Right lobe of liver (tissue), 6 donors: ENCODE results near the gene BAZ1B. TPM values are rescaled to one million over a fixed set of nuclear protein-coding genes. Genes with fewer than 3 reads are reported as not detected.
"Not testable (repeated sequence)": the region's sequence is repeated elsewhere in the genome, so short reads cannot be mapped to it uniquely, and the experiment has no call there.

ENCODE experiments used
- ATAC-seq, 4 donors: fragments of 200-7000 bp; cut with Tn5 transposase; one replicate each; pipeline ENCODE4 v1.9.1; 2020; ENCODE audit warnings: mild to moderate bottlenecking in 4 of 4, moderate library complexity in 4 of 4
- DNase-seq, 3 donors: peaks; one replicate each; pipeline ENCODE4 v3.0.0-alpha.2; 2020
- H3K27ac ChIP-seq, 3 donors: fragments of 200-600 bp; one replicate each; pipeline ENCODE4 v1.8.0; 2022
- H3K27me3 ChIP-seq, 2 donors: fragments of 200-600 bp; one replicate each; pipeline ENCODE4 v1.8.0; 2022
- H3K36me3 ChIP-seq, 4 donors: fragments of 200-600 bp; sonication (generic) in 1 of 4; one replicate each; pipeline versions ENCODE4 v1.5.1 to v1.8.0; 2017 to 2022; ENCODE audit warnings: control low read depth in 1 of 4
- H3K4me1 ChIP-seq, 4 donors: fragments of 200-600 bp; sonication (generic) in 1 of 4; one replicate each; pipeline versions ENCODE4 v1.5.1 to v1.8.0; 2017 to 2022; ENCODE audit warnings: control low read depth in 1 of 4
- H3K4me3 ChIP-seq, 3 donors: fragments of 200-600 bp; one replicate each; pipeline ENCODE4 v1.8.0; 2022
- H3K9me3 ChIP-seq, 4 donors: fragments of 200-600 bp; sonication (generic) in 1 of 4; one replicate each; pipeline versions ENCODE4 v1.5.1 to v1.8.0; 2017 to 2022; ENCODE audit warnings: control low read depth in 1 of 4
- CTCF ChIP-seq, 4 donors: fragments of 200-600 bp in 3 of 4; fragments of 450-650 bp in 1 of 4; IDR thresholded peaks; one replicate each; pipeline versions ENCODE4 v1.5.1 to v1.8.0; 2016 to 2022; ENCODE audit warnings: antibody characterized with exemption in 4 of 4, mild to moderate bottlenecking in 2 of 4
- POLR2A ChIP-seq: fragments of 450-650 bp; IDR thresholded peaks from one replicate; pipeline ENCODE4 v1.6.1; 2017; ENCODE audit warnings: antibody characterized with exemption, mild to moderate bottlenecking
- WGBS: methylation state at CpG from one replicate; pipeline ENCODE4 v1.1.6; 2018; ENCODE audit warnings: low coverage, low lambda C conversion rate; ENCODE audit not compliant: insufficient coverage; ENCODE audit errors: missing lambda C conversion rate; 5-methylcytosine and 5-hydroxymethylcytosine counted together
- intact Hi-C, 2 donors: fragments of 100-400 bp; cut with DNase I; formaldehyde crosslinking; loops; one replicate each; pipeline versions ENCODE4 v1.11.2 to v1.14.1; 2022
- total RNA-seq, 6 experiments: library from RNA; depleted of rRNA in 2 of 6; stranded (reverse); fragments of >200 nt in 2 of 6; fragmentation: NEBNext Ultra II Directional in 3 of 6; extraction: Animal tissue kit (Norgen Biotek cat#: 25700) in 3 of 6; gene quantifications; one replicate each; pipeline versions ENCODE4 v1.1.0 to v1.2.4, GENCODE V29; 2016 to 2023
- donor health status: DM: no; HTN: yes; CAD: no.
- donor health status: DM: no; HTN: no; CAD: no.
- donor health status: DM: no; HTN: no; CAD: no.
- donor health status: DM: no; HTN: yes; CAD: no.
- donor health status: DM: no; HTN: yes; CAD: no.

Gene BAZ1B
- total RNA-seq, 6 experiments from 2014 or later: 19.3 to 26.2 (median 25.0) TPM

DNA sequence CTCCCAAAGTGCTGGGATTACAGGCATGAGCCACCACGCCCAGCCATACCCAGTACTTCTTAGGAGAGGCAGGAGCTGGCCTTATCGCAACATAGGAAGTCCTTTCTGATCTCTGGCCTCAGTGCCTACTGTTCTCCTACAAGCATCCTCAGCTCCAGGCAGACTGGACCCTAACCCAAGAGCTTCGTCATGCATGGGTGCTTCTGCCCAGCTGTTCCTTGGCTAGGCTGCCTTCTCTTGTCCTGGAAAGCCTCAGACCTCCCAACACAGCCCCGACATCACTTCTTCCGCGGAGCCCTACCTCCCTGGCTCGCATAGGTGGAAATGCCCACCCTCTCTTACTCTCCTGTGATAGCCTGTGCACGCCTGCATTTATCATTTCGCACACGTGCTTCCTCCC is 19.6 kb upstream of the BAZ1B start:
- Histone ChIP-seq H3K9me3 (no peaks in the 10 kb centered on the region), H3K4me1 (no peaks in the 10 kb centered on the region), H3K27ac (no peak overlapping the region), H3K4me3 (no peak overlapping the region), H3K27me3 (no peaks in the 10 kb centered on the region), H3K36me3 (peaks cover 10 to 69% (median 36%) of the 10 kb centered on the region in 4 donors)
- ATAC-seq: no peak
- intact Hi-C loops: no loop called here
- 93% methylated on average over 8 of the region's 10 CpGs for WGBS
- TF ChIP-seq CTCF (IDR thresholded peaks at IDR 0.05): no peak
- TF ChIP-seq POLR2A: no peak
- no peak for DNase-seq

DNA sequence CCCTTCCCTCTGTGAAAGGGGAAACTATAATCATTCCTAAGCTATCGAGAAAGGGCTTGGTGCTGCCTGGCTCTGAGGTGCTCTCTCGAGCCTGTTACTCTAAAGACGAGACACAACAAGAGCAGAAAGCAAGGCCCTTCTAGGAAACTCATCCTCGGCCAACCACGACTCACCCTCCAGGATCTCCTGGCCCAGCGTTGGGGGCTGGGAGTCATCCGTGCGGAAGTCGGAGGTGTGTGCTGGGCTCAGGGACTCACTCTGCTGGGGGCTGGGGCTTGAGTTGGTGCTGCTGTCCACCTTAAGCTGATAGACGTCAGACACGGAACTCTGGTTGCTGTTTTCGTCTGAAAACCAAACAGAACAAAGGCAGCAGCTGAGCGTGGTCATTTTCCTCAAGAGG is 17.6 kb upstream of the BAZ1B start:
- no peaks in the 10 kb centered on the region for H3K27me3 ChIP-seq
- TF ChIP-seq CTCF (IDR thresholded peaks at IDR 0.05): no peak
- no peak for TF ChIP-seq POLR2A
- intact Hi-C loops: no loop called here
- H3K27ac ChIP-seq: no peak overlapping the region
- no peak for DNase-seq
- WGBS: 83% methylated on average over 3 of the region's 13 CpGs
- H3K9me3 ChIP-seq: no peaks in the 10 kb centered on the region
- ATAC-seq: no peak
- H3K4me1 ChIP-seq: no peaks in the 10 kb centered on the region
- H3K36me3 ChIP-seq: peaks cover 14 to 82% (median 46%) of the 10 kb centered on the region in 4 donors
- no peak overlapping the region for H3K4me3 ChIP-seq

DNA sequence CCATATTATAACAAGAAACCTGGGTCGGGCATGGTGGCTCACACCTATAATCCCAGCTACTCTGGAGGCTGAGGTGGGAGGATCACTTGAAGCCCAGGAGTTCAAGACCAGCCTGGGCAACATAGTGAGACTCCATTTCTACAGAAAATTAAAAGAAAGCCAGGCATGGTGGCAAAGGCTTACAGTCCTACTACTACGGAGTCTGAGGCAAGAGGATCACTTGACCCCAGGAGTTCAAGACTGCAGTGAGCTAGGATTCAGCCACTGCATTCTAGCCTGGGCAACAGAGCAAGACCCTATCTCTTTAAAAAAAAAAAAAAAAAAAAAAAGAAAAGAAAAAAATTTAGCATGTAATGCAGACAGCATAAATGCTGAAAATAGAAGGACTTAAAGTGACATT is 16.4 kb upstream of the BAZ1B start:
- intact Hi-C loops, H3K27ac ChIP-seq, H3K4me1 ChIP-seq, H3K4me3 ChIP-seq, H3K9me3 ChIP-seq, H3K27me3 ChIP-seq, DNase-seq, ATAC-seq: not testable (repeated sequence)
- H3K36me3 ChIP-seq: peaks cover 14 to 77% (median 45%) of the 10 kb centered on the region in 4 donors
- WGBS: 90% methylated on average over 2 of the region's 2 CpGs

DNA sequence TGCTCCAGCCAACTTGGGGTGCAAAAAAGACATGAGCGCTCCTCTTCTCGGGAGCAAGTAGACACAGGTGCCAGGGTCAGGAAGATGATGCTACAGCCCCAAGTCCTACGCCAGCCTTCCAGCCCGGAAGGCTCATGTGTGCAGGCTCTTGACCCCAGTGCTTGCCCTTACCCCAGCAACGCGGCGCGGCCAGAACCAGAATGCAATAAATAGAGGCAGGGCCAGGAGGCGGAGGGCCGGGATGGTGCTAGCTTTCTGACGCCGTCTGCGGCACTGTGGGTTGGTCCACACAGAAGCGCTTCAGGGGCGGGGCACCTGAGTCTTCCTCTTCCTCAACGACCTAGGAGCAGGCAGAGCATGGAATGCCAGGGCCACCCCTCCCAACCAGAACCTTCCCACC is 15.0 kb upstream of the BAZ1B start:
- ATAC-seq: peak in 1 of 4 donors; percentile 21
- H3K27ac ChIP-seq: no peak overlapping the region
- intact Hi-C loops: no loop called here

GRCh38 chr7:73536479-73536878 is 14.4 kb upstream of the BAZ1B start:
- TF ChIP-seq CTCF (IDR thresholded peaks at IDR 0.05): no peak
- TF ChIP-seq POLR2A: no peak
- no peaks in the 10 kb centered on the region for H3K4me1 ChIP-seq
- intact Hi-C loops: no loop called here
- H3K27me3 ChIP-seq: no peaks in the 10 kb centered on the region
- H3K9me3 ChIP-seq: no peaks in the 10 kb centered on the region
- ATAC-seq: no peak
- WGBS: no CpG with 5 or more reads among the region's 5 CpGs
- H3K36me3 ChIP-seq: peaks cover 14 to 56% (median 35%) of the 10 kb centered on the region in 4 donors
- H3K4me3 ChIP-seq: no peak overlapping the region
- no peak overlapping the region for H3K27ac ChIP-seq
- DNase-seq: no peak

More for the DNA sequence above, 15.0 kb upstream of the BAZ1B start:
- Histone ChIP-seq H3K36me3 (peaks cover 14 to 62% (median 38%) of the 10 kb centered on the region in 4 donors), H3K9me3 (no peaks in the 10 kb centered on the region), H3K27me3 (no peaks in the 10 kb centered on the region), H3K4me3 (no peak overlapping the region), H3K4me1 (no peaks in the 10 kb centered on the region)
- TF ChIP-seq POLR2A: no peak
- no peak for TF ChIP-seq CTCF (IDR thresholded peaks at IDR 0.05)
- DNase-seq: no peak
- WGBS: 100% methylated on average over 1 of the region's 16 CpGs

GRCh38 chr7:73535918-73536317 is 13.8 kb upstream of the BAZ1B start:
- DNase-seq, ATAC-seq, H3K27ac ChIP-seq, H3K4me3 ChIP-seq, intact Hi-C loops, H3K27me3 ChIP-seq, H3K4me1 ChIP-seq, H3K9me3 ChIP-seq: not testable (repeated sequence)
- WGBS: 88% methylated on average over 5 of the region's 7 CpGs
- peaks cover 14 to 54% (median 33%) of the 10 kb centered on the region in 4 donors for H3K36me3 ChIP-seq
